ENCODE measurements around the gene RGS7. TPM values are rescaled to one million over a fixed set of nuclear protein-coding genes. Genes with fewer than 3 reads are reported as not detected.
A peak's percentile ranks its signal among the peaks of the same experiment; 100 is the strongest.

Gene RGS7
- total and polyA plus RNA-seq, 2 of the 4 experiments (the other 2 are of a cell fraction) = 0.58 to 0.72 TPM

DNA sequence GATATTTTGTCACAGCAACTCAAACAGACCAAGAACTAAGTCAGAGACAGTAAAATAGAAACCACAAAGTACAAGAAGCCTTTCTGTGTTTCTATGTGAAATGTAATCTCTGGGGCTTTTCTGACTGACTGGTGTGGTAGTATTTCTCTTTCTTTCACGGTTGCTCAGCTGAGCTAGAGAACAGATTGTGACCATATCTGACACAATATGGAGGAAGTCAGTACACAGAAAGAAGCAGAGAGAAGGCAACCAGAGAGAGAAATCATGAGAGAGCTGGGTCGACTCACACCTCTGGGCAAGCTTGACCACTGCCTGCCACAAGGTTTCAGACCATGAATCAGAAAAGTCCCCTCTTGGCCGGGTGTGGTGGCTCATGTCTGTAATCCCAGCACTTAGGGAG is 536.2 kb downstream of the RGS7 start:
- no peak overlapping the region for H3K4me2 ChIP-seq (ENCODE audit: low read depth, low read length)
- H3K36me3 ChIP-seq (ENCODE audit: control insufficient read depth, insufficient read depth, low read length) = no peaks in the 10 kb centered on the region
- no peak overlapping the region for H3K4ac ChIP-seq (ENCODE audit: low read depth, low read length)
- no peak overlapping the region for H2AK5ac ChIP-seq (ENCODE audit: low read depth, low read length)
- ATAC-seq (ENCODE audit: low read depth) = no peak
- no peak overlapping the region for H3K14ac ChIP-seq (replicated peaks; ENCODE audit: low read depth, low read length)
- H3K9ac ChIP-seq (ENCODE audit: low read depth, low read length) = no peak overlapping the region
- peak overlapping the region; percentile 43 for H2AFZ ChIP-seq (replicated peaks; ENCODE audit: low read length, poor library complexity)
- H3K79me1 ChIP-seq (ENCODE audit: low read depth in 1 of 2, low read length in 2 of 2) = no peaks in the 10 kb centered on the region
- dilution Hi-C loops (cut with HindIII; ENCODE audit: low sequenced_read_pairs, unreplicated experiment) = no loop called here
- peaks cover 1% of the 10 kb centered on the region; the same call in 1 of the 2 replicates for H3K4me1 ChIP-seq (ENCODE audit: control insufficient read depth, insufficient read depth, low read length)
- H4K91ac ChIP-seq (ENCODE audit: insufficient read depth, low read depth, low read length) = no peak overlapping the region
- no peak overlapping the region for H2BK20ac ChIP-seq (ENCODE audit: low read depth, low read length)
- no peak overlapping the region for H2AK9ac ChIP-seq (replicated peaks; ENCODE audit: low read depth, low read length, poor library complexity)
- no peaks in the 10 kb centered on the region for H4K20me1 ChIP-seq (ENCODE audit: insufficient read depth, low read length)
- no peak for DNase-seq
- no peak overlapping the region for H2BK5ac ChIP-seq (ENCODE audit: low read depth, low read length, poor library complexity, severe bottlenecking)
- intact Hi-C loops (cut with micrococcal nuclease) = no loop called here
- H3K27ac ChIP-seq (ENCODE audit: insufficient read depth, low read length) = no peak overlapping the region
- H3K9me1 ChIP-seq (ENCODE audit: insufficient read depth, low read length) = no peaks in the 10 kb centered on the region
- no peak overlapping the region for H4K8ac ChIP-seq (ENCODE audit: low read depth in 2 of 2, low read length in 2 of 2)
- no peak overlapping the region for H3K56ac ChIP-seq (ENCODE audit: extremely low read depth, insufficient read depth, low read length)
- H3K4me3 ChIP-seq (ENCODE audit: insufficient read depth, low read depth, low read length) = no peak overlapping the region
- TF ChIP-seq, protein P1, sequence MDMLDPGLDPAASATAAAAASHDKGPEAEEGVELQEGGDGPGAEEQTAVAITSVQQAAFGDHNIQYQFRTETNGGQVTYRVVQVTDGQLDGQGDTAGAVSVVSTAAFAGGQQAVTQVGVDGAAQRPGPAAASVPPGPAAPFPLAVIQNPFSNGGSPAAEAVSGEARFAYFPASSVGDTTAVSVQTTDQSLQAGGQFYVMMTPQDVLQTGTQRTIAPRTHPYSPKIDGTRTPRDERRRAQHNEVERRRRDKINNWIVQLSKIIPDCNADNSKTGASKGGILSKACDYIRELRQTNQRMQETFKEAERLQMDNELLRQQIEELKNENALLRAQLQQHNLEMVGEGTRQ (IDR thresholded peaks at IDR 0.05; ENCODE audit: low read depth, low read length) = no peak
- TF ChIP-seq CHD1 (IDR thresholded peaks at IDR 0.05; ENCODE audit: low read depth, low read length) (no peak), RAD21 (IDR thresholded peaks at IDR 0.05; ENCODE audit: low read length) (no peak), FOS (IDR thresholded peaks at IDR 0.05; ENCODE audit: low read depth, low read length) (no peak), RFX5 (IDR thresholded peaks at IDR 0.05; ENCODE audit: low read depth, low read length) (no peak), MAFK (IDR thresholded peaks at IDR 0.05; ENCODE audit: low read depth, low read length) (no peak), BHLHE40 (IDR thresholded peaks at IDR 0.05; ENCODE audit: low read depth, low read length) (no peak), NFE2L2 (IDR thresholded peaks at IDR 0.05; ENCODE audit: low read depth, low read length) (no peak), SMC3 (IDR thresholded peaks at IDR 0.05; ENCODE audit: low read depth, low read length) (no peak), MXI1 (IDR thresholded peaks at IDR 0.05; ENCODE audit: borderline replicate concordance, low read depth, low read length) (no peak), CEBPB (IDR thresholded peaks at IDR 0.05; ENCODE audit: low read depth, low read length) (no peak)
- TF ChIP-seq, protein P2, sequence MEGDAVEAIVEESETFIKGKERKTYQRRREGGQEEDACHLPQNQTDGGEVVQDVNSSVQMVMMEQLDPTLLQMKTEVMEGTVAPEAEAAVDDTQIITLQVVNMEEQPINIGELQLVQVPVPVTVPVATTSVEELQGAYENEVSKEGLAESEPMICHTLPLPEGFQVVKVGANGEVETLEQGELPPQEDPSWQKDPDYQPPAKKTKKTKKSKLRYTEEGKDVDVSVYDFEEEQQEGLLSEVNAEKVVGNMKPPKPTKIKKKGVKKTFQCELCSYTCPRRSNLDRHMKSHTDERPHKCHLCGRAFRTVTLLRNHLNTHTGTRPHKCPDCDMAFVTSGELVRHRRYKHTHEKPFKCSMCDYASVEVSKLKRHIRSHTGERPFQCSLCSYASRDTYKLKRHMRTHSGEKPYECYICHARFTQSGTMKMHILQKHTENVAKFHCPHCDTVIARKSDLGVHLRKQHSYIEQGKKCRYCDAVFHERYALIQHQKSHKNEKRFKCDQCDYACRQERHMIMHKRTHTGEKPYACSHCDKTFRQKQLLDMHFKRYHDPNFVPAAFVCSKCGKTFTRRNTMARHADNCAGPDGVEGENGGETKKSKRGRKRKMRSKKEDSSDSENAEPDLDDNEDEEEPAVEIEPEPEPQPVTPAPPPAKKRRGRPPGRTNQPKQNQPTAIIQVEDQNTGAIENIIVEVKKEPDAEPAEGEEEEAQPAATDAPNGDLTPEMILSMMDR (conservative IDR thresholded peaks at IDR 0.05; ENCODE audit: low read depth, low read length) = no peak
- no peak overlapping the region for H3K23ac ChIP-seq (ENCODE audit: low read depth, low read length)
- no peak overlapping the region for H2BK120ac ChIP-seq (ENCODE audit: low read depth, low read length)
- BruUV-seq (replicated peaks) = no TSS peak
- no peak overlapping the region for H2BK15ac ChIP-seq (ENCODE audit: low read depth, low read length)
- 0 out of 2 replicates have a peak overlapping the region, but pooled peaks have one; percentile 42 for H4K5ac ChIP-seq (ENCODE audit: low read depth, low read length)
- 17% methylated on average over 1 of the region's 3 CpGs; no CpG with 5 or more reads in 1 of the 2 experiments for WGBS, 2 experiments (ENCODE audit: extremely low coverage in 2 of 2, insufficient read length in 1 of 2)
- CTCF ChIA-PET = interaction anchor here (0.5 to 0.8 kb wide), 2 partner anchors 9 to 379 kb away, joined by 3 read pairs; no protein-coding TSS in a partner anchor
- H3K27me3 ChIP-seq (ENCODE audit: control insufficient read depth, insufficient read depth, low read length) = no peaks in the 10 kb centered on the region
- POLR2A ChIA-PET (ENCODE audit: unreplicated experiment) = no interaction called here
- in situ Hi-C loops (cut with MboI; ENCODE audit: low sequenced_read_pairs) = no loop called here
- 0 out of 2 replicates have a peak, but pooled peaks cover 2% of the 10 kb centered on the region for H3K9me3 ChIP-seq (ENCODE audit: control insufficient read depth, insufficient read depth, low read length)
- no peak overlapping the region for H3K18ac ChIP-seq (ENCODE audit: low read depth, low read length)

Data from IMR-90 (cell line).